Spleen (tissue), 7 donors: ENCODE measurements around the gene SRPK1.

Experiments used
- POLR2A ChIP-seq, 3 donors: fragments of 450-650 bp; IDR thresholded peaks; one replicate each; pipeline ENCODE4 v1.5.1; 2017; ENCODE audit warnings: antibody characterized with exemption in 3 of 3, mild to moderate bottlenecking in 1 of 3
- POLR2AphosphoS5 ChIP-seq, 3 donors: sonication (generic); formaldehyde crosslinking; IDR thresholded peaks; one replicate each; pipeline ENCODE4 v1.5.1; 2017; ENCODE audit warnings: antibody characterized with exemption in 3 of 3
- TF ChIP-seq, protein P1 (sequence below), 11 experiments: fragments of 200-600 bp in 7 of 11; fragments of 450-650 bp in 4 of 11; sonication (generic) in 4 of 11; IDR thresholded peaks in 8 of 11; conservative IDR thresholded peaks in 3 of 11; 1 replicate in 7 of 11; 2 replicates in 4 of 11; pipeline versions ENCODE4 v1.4.0 to v1.8.0; 2016 to 2021; ENCODE audit warnings: antibody characterized with exemption in 11 of 11, inconsistent platforms in 4 of 11, mild to moderate bottlenecking in 1 of 11
- donor health status: DM: no; HTN: no; CAD: no; lungs with moderate emphysema.
- donor health status: DM: no; HTN: no; CAD: no.
- donor health status: DM: no; HTN: no; CAD: no.

DNA sequence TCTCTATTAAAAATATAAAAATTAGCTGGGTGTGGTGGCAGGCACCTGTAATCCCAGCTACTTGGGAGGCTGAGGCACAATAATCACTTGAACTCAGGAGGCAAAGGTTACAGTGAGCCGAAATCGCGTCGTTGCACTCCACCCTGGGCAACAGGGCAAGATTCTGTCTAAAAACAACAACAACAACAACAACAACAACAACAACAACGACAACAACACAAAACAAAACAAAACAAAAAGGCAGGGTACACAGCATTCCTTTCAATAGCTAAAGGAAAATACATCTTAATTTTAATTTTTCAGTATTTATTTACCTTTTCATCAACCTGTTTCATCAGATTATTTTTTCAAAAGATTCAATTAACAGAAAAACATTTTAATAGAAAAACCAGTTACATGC, 28.4 kb downstream of the SRPK1 start:
- TF ChIP-seq POLR2AphosphoS5 (IDR thresholded peaks at IDR 0.05) (no peak), POLR2A (IDR thresholded peaks at IDR 0.05) (no peak)
- TF ChIP-seq, protein P1, sequence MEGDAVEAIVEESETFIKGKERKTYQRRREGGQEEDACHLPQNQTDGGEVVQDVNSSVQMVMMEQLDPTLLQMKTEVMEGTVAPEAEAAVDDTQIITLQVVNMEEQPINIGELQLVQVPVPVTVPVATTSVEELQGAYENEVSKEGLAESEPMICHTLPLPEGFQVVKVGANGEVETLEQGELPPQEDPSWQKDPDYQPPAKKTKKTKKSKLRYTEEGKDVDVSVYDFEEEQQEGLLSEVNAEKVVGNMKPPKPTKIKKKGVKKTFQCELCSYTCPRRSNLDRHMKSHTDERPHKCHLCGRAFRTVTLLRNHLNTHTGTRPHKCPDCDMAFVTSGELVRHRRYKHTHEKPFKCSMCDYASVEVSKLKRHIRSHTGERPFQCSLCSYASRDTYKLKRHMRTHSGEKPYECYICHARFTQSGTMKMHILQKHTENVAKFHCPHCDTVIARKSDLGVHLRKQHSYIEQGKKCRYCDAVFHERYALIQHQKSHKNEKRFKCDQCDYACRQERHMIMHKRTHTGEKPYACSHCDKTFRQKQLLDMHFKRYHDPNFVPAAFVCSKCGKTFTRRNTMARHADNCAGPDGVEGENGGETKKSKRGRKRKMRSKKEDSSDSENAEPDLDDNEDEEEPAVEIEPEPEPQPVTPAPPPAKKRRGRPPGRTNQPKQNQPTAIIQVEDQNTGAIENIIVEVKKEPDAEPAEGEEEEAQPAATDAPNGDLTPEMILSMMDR (IDR thresholded peaks at IDR 0.05 in 8 of 11, conservative IDR thresholded peaks at IDR 0.05 in 3 of 11), result no peak
